Astrocyte (in vitro differentiated cells and primary cell): ENCODE results near the gene APOBEC3A. TPM values are rescaled to one million over a fixed set of nuclear protein-coding genes. Genes with fewer than 3 reads are reported as not detected.
"Not testable (repeated sequence)": the region's sequence is repeated elsewhere in the genome, so short reads cannot be mapped to it uniquely, and the experiment has no call there.

Experiments
- DNase-seq: peaks from one replicate; pipeline ENCODE4 v3.0.0-alpha.2; 2010; ENCODE audit warnings: low read depth
- FAIRE-seq: peaks from 2 replicates; lab custom pipeline; 2011; peaks lifted over from hg19 to GRCh38; lab: Jason Lieb, UNC
- H2AFZ ChIP-seq: 2 replicates; pipeline ENCODE4 v1.6.0; 2012; ENCODE audit warnings: low read depth, low read length, inconsistent platforms
- H3K27ac ChIP-seq: 2 replicates; pipeline ENCODE4 v1.5.1; 2011; ENCODE audit warnings: low read depth, low read length, inconsistent platforms
- H3K27me3 ChIP-seq: 2 replicates; pipeline ENCODE4 v1.6.0; 2011; ENCODE audit warnings: low read length, inconsistent platforms; ENCODE audit not compliant: insufficient read depth
- H3K36me3 ChIP-seq: 2 replicates; pipeline ENCODE4 v1.5.1; 2011; ENCODE audit warnings: low read length, inconsistent platforms; ENCODE audit not compliant: insufficient read depth
- H3K4me1 ChIP-seq: 2 replicates; pipeline ENCODE4 v1.5.1; 2011; ENCODE audit warnings: low read length, inconsistent platforms; ENCODE audit not compliant: insufficient read depth
- H3K4me2 ChIP-seq: 2 replicates; pipeline ENCODE4 v1.6.0; 2012; ENCODE audit warnings: low read length, inconsistent platforms
- H3K4me3 ChIP-seq: 2 replicates; pipeline ENCODE4 v1.5.1; 2011; ENCODE audit warnings: low read depth, mild to moderate bottlenecking, low read length, inconsistent platforms; ENCODE audit not compliant: insufficient read depth
- H3K79me2 ChIP-seq: 2 replicates; pipeline ENCODE4 v1.6.0; 2012; ENCODE audit warnings: mild to moderate bottlenecking, low read length, inconsistent platforms; ENCODE audit not compliant: insufficient read depth
- H3K9ac ChIP-seq: 2 replicates; pipeline ENCODE4 v1.6.0; 2012; ENCODE audit warnings: mild to moderate bottlenecking, low read length, inconsistent platforms
- H3K9me3 ChIP-seq: 2 replicates; pipeline ENCODE4 v1.5.1; 2012; ENCODE audit warnings: low read depth, mild to moderate bottlenecking, low read length, inconsistent platforms; ENCODE audit not compliant: insufficient read depth
- H4K20me1 ChIP-seq: 2 replicates; pipeline ENCODE4 v1.6.0; 2012; ENCODE audit warnings: low read length, inconsistent platforms; ENCODE audit not compliant: insufficient read depth
- H3K27ac Mint-ChIP-seq: one replicate; pipeline ENCODE4 v1.8.0; 2021; ENCODE audit warnings: mild to moderate bottlenecking, mixed read lengths; ENCODE audit not compliant: unreplicated experiment
- H3K27me3 Mint-ChIP-seq: one replicate; pipeline ENCODE4 v1.8.0; 2021; ENCODE audit warnings: low read depth, mixed read lengths; ENCODE audit not compliant: unreplicated experiment
- H3K36me3 Mint-ChIP-seq: one replicate; pipeline ENCODE4 v1.8.0; 2021; ENCODE audit warnings: low read depth, mixed read lengths; ENCODE audit not compliant: unreplicated experiment
- H3K4me1 Mint-ChIP-seq: one replicate; pipeline ENCODE4 v1.8.0; 2021; ENCODE audit warnings: low read depth, mixed read lengths; ENCODE audit not compliant: unreplicated experiment
- H3K4me3 Mint-ChIP-seq: one replicate; pipeline ENCODE4 v1.8.0; 2021; ENCODE audit warnings: mild to moderate bottlenecking, moderate library complexity, mixed read lengths; ENCODE audit not compliant: unreplicated experiment
- H3K9me3 Mint-ChIP-seq: one replicate; pipeline ENCODE4 v1.8.0; 2021; ENCODE audit warnings: mild to moderate bottlenecking, mixed read lengths; ENCODE audit not compliant: unreplicated experiment
- EZH2 ChIP-seq: IDR thresholded peaks from 2 replicates; pipeline ENCODE4 v1.6.1; 2012; ENCODE audit warnings: mild to moderate bottlenecking, low read length, inconsistent platforms; ENCODE audit not compliant: insufficient read depth
- total RNA-seq: library from RNA; stranded (reverse); gene quantifications from 2 replicates; pipeline ENCODE4 v1.2.1, GENCODE V29; 2021
- TF ChIP-seq, protein P1 (sequence below): IDR thresholded peaks from 2 replicates; pipeline ENCODE4 v1.5.1; 2011; ENCODE audit warnings: low read depth, mild to moderate bottlenecking, inconsistent platforms, low read length, moderate library complexity; ENCODE audit not compliant: insufficient read depth

The APOBEC3A gene
- total RNA-seq, 1 donor from 2014 or later: not detected

DNA sequence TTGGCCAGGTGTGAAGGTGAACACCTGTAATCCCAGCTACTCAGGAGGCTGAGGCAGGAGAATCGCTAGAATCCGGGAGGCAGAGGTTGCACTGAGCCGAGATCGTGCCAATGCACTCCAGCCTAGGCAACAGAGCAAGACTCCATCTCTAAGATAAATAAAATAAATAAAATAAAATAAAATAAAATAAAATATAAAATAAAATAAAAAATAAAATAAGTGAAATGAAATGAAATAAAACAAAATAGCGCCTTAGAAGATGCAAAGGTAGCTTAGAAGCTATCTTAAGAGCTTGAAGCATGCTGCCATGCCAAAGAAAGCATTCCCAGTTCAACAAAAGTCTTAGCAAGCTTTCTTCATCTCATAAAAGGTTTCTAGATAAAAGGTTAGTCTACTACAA, 49.8 kb downstream of the APOBEC3A start:
- FAIRE-seq: no peak
- Mint-ChIP-seq H3K9me3 (no peaks in the 10 kb centered on the region), H3K27me3 (peaks cover 2% of the 10 kb centered on the region), H3K4me3 (no peak overlapping the region), H3K27ac (no peak overlapping the region), H3K36me3 (no peaks in the 10 kb centered on the region), H3K4me1 (no peaks in the 10 kb centered on the region)
- no peak overlapping the region for H3K9ac ChIP-seq
- H3K27ac ChIP-seq: no peak overlapping the region
- H3K4me2 ChIP-seq: no peak overlapping the region
- no peaks in the 10 kb centered on the region for H3K36me3 ChIP-seq
- no peaks in the 10 kb centered on the region for H3K9me3 ChIP-seq
- H4K20me1 ChIP-seq: no peaks in the 10 kb centered on the region
- H2AFZ ChIP-seq: no peak overlapping the region
- DNase-seq: no peak
- no peak for TF ChIP-seq EZH2
- TF ChIP-seq, protein P1, sequence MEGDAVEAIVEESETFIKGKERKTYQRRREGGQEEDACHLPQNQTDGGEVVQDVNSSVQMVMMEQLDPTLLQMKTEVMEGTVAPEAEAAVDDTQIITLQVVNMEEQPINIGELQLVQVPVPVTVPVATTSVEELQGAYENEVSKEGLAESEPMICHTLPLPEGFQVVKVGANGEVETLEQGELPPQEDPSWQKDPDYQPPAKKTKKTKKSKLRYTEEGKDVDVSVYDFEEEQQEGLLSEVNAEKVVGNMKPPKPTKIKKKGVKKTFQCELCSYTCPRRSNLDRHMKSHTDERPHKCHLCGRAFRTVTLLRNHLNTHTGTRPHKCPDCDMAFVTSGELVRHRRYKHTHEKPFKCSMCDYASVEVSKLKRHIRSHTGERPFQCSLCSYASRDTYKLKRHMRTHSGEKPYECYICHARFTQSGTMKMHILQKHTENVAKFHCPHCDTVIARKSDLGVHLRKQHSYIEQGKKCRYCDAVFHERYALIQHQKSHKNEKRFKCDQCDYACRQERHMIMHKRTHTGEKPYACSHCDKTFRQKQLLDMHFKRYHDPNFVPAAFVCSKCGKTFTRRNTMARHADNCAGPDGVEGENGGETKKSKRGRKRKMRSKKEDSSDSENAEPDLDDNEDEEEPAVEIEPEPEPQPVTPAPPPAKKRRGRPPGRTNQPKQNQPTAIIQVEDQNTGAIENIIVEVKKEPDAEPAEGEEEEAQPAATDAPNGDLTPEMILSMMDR: no peak
- no peak overlapping the region for H3K4me3 ChIP-seq
- H3K4me1 ChIP-seq: peaks cover 4% of the 10 kb centered on the region
- no peaks in the 10 kb centered on the region for H3K79me2 ChIP-seq
- no peaks in the 10 kb centered on the region for H3K27me3 ChIP-seq

DNA sequence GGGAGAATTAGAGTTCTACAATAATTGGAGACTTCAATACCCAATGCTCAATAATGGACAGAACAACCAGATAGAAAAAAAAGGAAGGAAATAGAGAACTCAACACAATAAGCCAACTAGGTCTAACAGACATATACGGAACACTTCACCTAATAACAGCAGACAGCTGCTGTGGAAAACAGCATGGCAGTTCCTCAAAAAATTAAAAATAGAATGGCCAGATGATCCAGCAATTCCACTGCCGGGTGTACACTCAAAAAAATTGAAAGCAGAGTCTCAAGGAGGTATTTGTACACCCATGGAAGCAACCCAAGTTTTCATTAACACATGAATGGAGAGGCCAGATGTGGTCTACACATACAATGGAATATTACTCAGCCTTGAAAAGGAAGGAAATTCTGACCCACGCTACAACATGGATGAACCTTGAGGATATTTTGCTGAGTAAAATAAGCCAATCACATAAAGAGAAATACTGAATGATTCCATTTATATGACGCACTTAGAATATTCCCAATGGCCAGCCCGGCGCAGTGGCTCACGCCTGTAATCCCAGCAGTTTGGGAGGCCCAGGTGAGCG, 51.0 kb downstream of the APOBEC3A start:
- not testable (repeated sequence) for H3K9me3 Mint-ChIP-seq, DNase-seq, H3K4me1 ChIP-seq, H3K27ac ChIP-seq, H3K4me3 Mint-ChIP-seq, H3K9ac ChIP-seq, H3K36me3 ChIP-seq, H3K9me3 ChIP-seq, H2AFZ ChIP-seq, H3K4me2 ChIP-seq, H3K27me3 Mint-ChIP-seq, H3K27ac Mint-ChIP-seq, H3K79me2 ChIP-seq, H3K27me3 ChIP-seq, FAIRE-seq, H4K20me1 ChIP-seq, H3K4me1 Mint-ChIP-seq, H3K36me3 Mint-ChIP-seq, H3K4me3 ChIP-seq

DNA sequence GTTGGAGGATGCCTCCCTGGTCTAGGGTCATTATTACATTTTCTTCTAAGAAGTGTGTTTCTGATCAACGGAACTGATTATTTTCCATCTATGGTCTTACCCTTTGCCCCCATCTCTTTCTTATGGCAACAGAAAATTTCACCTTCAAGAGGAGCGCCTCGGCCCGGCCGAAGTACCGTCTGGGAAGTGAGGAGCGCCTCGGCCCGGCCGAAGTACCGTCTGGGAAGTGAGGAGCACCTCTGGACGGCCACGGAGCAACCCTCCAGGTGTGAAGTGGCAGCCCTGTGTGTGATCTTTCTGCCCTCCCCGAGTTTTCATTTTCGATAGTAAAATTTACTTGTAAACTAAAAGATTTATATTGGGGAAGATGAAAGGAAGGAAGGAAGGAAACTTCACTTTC, 53.5 kb downstream of the APOBEC3A start:
- H3K9me3 Mint-ChIP-seq: no peaks in the 10 kb centered on the region
- H3K4me3 Mint-ChIP-seq: no peak overlapping the region

More for the DNA sequence above, 53.5 kb downstream of the APOBEC3A start:
- Histone ChIP-seq H3K9me3 (no peaks in the 10 kb centered on the region), H3K27ac (no peak overlapping the region), H3K4me2 (no peak overlapping the region), H4K20me1 (no peaks in the 10 kb centered on the region), H3K4me1 (peaks cover 7% of the 10 kb centered on the region), H3K36me3 (no peaks in the 10 kb centered on the region), H3K27me3 (no peaks in the 10 kb centered on the region), H3K79me2 (peaks cover 11% of the 10 kb centered on the region), H2AFZ (no peak overlapping the region), H3K9ac (no peak overlapping the region), H3K4me3 (no peak overlapping the region)
- Mint-ChIP-seq H3K27me3 (no peaks in the 10 kb centered on the region), H3K27ac (no peak overlapping the region), H3K36me3 (no peaks in the 10 kb centered on the region), H3K4me1 (peaks cover 7% of the 10 kb centered on the region)
- TF ChIP-seq EZH2: no peak
- TF ChIP-seq, protein P1: no peak
- DNase-seq (no peak), FAIRE-seq (no peak)

Other genes with a start within 250 kb of the APOBEC3A start
- 46.5 and 51.0 TPM in 2 replicates for gene SUN2, start 201.6 kb upstream of the APOBEC3A start, total RNA-seq
- gene DNAL4, start 163.5 kb upstream of the APOBEC3A start, total RNA-seq: 12.8 and 12.9 TPM in 2 replicates
- gene NPTXR, start 113.6 kb upstream of the APOBEC3A start, total RNA-seq: 5.1 and 5.4 TPM in 2 replicates
- gene CBX6, start 85.4 kb upstream of the APOBEC3A start, total RNA-seq: 34.9 and 38.9 TPM in 2 replicates
- 3.0 and 4.0 TPM in 2 replicates for gene APOBEC3B, start 24.7 kb downstream of the APOBEC3A start, total RNA-seq
- gene APOBEC3C, start 56.6 kb downstream of the APOBEC3A start, total RNA-seq: 32.5 and 37.0 TPM in 2 replicates
- gene APOBEC3D, start 63.5 kb downstream of the APOBEC3A start, total RNA-seq: 0.93 and 1.5 TPM in 2 replicates
- 10.4 and 11.0 TPM in 2 replicates for gene APOBEC3F, start 83.3 kb downstream of the APOBEC3A start, total RNA-seq
- 2.4 and 2.7 TPM in 2 replicates for gene APOBEC3G, start 119.7 kb downstream of the APOBEC3A start, total RNA-seq
- 0.30 and 0.48 TPM in 2 replicates for gene APOBEC3H, start 139.6 kb downstream of the APOBEC3A start, total RNA-seq
- 1.2 and 1.4 TPM in 2 replicates for gene CBX7, start 195.1 kb downstream of the APOBEC3A start, total RNA-seq